Astrocyte of the spinal cord (primary cell): ENCODE measurements around the gene ALDH7A1.

Source experiments
- DNase-seq: peaks from one replicate; pipeline ENCODE4 v3.0.0; 2011; ENCODE audit warnings: low read depth, low spot score
- H3K4me3 ChIP-seq: 2 replicates; pipeline ENCODE4 v1.5.1; 2011; ENCODE audit warnings: low read depth, mild to moderate bottlenecking, low read length, moderate library complexity
- in situ Hi-C: cut with HindIII; loops from 2 replicates; pipeline ENCODE4 v1.10.0; 2017; ENCODE audit warnings: low sequenced_read_pairs
- TF ChIP-seq, protein P1 (sequence below): IDR thresholded peaks from 2 replicates; pipeline ENCODE4 v1.5.1; 2012; ENCODE audit warnings: low read depth, mild to moderate bottlenecking, low read length, inconsistent platforms

Gene ALDH7A1

DNA sequence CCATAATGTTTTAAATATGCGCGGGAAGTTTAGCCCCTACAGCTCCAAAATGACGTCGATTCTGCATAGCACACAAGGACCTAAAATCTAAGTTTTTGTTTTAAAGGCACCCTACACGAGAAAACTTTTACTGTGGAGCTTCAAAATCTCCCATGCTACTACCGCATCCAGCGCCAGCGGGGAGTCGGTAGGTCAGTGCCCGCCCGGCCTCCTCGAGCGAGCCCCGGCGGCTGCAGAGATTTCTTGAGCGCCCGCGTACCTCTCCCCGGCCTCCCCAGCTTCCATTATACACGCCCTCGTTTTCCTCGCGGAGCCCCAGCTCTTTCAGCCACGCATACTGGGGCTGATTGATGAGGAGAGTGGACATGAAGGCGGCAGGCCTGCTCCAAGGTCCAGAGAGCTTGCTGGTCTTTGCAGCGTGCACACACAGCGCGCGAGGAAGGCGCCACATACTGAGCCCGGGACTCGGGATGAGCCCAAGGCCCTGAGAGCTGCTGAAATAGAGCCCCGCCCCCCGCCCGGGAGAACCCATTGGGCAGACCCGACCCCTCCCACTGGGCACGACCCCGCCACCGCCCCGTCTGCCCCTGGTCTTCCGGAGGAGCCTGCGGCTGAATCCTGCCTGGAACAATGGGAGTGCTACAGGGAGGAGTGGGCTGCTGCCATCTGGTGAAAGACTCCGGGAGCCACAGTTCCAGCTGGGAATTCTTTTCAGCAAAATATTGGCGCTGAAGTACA is at the start of gene ALDH7A1:
Gene ALDH7A1, minus strand, starts transcription at position 472 of the 738 bp plus-strand sequence. Its CDS starts 21 bp downstream, at position 451.
- H3K4me3 ChIP-seq, result peak within 1 kb of the TSS; percentile 72
- in situ Hi-C loops, result no loop called here
- TF ChIP-seq, protein P1, sequence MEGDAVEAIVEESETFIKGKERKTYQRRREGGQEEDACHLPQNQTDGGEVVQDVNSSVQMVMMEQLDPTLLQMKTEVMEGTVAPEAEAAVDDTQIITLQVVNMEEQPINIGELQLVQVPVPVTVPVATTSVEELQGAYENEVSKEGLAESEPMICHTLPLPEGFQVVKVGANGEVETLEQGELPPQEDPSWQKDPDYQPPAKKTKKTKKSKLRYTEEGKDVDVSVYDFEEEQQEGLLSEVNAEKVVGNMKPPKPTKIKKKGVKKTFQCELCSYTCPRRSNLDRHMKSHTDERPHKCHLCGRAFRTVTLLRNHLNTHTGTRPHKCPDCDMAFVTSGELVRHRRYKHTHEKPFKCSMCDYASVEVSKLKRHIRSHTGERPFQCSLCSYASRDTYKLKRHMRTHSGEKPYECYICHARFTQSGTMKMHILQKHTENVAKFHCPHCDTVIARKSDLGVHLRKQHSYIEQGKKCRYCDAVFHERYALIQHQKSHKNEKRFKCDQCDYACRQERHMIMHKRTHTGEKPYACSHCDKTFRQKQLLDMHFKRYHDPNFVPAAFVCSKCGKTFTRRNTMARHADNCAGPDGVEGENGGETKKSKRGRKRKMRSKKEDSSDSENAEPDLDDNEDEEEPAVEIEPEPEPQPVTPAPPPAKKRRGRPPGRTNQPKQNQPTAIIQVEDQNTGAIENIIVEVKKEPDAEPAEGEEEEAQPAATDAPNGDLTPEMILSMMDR, result peak; percentile 58
- DNase-seq, result peak; percentile 96

DNA sequence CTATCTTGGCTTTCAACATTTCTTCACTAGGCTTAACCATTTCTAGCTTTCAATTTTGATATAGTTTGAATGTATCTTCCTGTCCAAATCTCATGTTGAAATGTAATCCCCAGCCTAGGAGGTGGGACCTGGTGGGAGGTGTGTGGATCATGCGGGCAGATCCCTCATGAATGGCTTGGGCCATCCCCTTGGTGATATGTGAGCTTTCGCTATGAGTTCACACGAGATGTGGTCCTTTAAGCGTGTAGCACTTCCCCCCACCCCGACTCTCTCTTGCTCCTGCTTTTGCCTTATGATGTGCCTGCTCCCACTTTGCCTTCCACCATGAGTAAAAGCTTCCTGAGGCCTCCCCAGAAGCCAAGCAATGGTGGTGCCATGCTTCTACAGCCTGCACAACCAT is 46.4 kb upstream of the ALDH7A1 start:
- no peak for DNase-seq
- in situ Hi-C loops, result no loop called here
- TF ChIP-seq, protein P1, result no peak
- no peak overlapping the region for H3K4me3 ChIP-seq

DNA sequence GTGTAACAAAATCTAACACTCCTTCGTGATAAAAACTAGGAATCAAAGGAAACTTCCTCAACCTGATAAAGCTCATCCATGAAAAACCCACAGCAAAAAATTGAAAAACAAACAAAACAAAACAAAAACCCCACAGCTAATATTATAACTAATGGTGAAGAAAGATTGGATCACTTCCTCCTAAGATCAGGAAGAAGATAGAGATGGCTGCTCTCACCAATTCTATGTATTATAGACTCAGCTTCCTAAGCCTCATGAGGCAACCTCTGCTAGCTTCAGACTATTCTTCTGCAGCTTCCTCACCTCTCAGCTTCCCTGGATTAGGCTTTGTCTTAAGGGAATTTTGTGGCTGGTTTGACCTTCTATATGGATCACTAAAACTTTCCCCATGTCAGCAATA is 45.8 kb upstream of the ALDH7A1 start:
- no peak for DNase-seq
- in situ Hi-C loops, result no loop called here
- H3K4me3 ChIP-seq, result no peak overlapping the region
- TF ChIP-seq, protein P1, result no peak

DNA sequence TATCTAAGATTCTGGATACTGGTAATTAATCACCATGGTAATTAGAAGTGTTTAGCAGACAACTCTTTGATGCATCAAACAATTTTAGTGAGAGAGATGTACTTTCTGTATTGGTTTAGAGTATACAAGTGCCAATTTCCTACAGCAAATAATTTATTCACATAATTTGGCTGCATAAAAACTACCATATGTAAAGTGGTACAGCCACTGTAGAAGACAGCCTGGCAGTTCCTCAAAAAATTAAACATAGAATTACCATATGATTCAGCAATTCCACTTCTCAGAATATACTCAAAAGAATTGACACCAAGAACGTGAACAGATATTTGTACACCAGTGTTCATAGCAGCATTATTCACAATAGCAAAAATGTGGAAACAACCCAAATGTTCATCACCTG is 41.9 kb upstream of the ALDH7A1 start:
- TF ChIP-seq, protein P1, result no peak
- no peak for DNase-seq
- no peak overlapping the region for H3K4me3 ChIP-seq
- in situ Hi-C loops, result no loop called here

DNA sequence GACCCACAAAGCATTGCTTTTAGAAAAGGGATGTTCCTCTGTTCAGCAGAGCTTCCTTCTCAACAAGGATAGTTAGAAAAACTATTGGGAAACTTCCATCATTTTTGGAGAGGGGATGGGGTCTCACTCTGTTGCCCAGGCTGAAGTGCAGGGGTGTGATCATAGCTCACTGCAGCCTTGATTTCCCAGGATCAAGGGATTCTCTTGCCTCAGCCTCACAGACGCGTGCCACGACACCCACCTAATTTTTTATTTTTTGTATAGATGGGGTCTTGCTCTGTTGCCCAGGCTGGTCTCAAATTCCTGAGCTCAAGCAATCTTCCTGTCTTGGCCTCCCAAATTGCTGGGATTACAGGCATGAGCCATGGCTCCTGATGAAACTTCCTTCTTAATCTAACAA is 40.6 kb upstream of the ALDH7A1 start:
- in situ Hi-C loops, result no loop called here
- TF ChIP-seq, protein P1, result no peak
- no peak overlapping the region for H3K4me3 ChIP-seq
- no peak for DNase-seq

DNA sequence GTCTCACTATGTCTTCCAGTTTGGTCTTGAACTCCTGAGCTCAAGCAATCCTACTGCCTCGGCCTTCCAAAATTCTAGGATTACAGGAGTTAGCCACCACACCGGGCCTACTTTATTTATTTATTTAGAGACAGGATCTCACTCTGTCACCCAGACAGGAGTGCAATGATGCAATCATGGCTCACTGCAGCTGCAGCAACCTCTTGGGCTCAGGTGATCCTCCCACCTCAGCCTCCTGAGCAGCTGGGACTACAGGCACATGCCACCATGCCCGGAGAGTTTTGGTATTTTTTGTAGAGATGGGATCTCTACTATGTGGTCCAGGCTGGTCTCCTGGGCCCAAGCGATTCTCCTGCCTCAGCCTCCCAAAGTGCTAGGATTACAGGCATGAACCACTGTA is 38.5 kb upstream of the ALDH7A1 start:
- no peak for DNase-seq
- TF ChIP-seq, protein P1, result no peak
- no peak overlapping the region for H3K4me3 ChIP-seq
- in situ Hi-C loops, result no loop called here

DNA sequence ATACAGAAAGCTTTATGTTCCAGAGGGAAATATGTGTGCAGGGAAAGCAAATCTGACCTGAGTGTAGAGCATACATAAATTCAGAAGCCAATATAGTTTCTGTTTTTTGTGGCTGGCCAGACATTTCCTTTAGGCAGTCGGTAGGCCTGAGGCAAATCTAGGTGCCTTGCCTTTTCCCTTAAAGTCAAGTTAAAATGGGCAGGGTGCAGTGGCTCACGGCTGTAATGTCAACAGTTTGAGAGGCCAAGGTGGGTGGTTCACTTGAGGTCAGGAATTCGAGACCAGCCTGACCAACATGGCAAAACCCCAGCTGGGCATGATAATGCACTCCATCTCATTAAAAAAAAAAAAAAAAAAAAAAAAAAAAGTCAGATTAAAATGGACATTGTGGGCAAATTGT is 36.9 kb upstream of the ALDH7A1 start:
- TF ChIP-seq, protein P1, result no peak
- DNase-seq, result no peak
- in situ Hi-C loops, result no loop called here

More for the DNA sequence above, 36.9 kb upstream of the ALDH7A1 start:
- H3K4me3 ChIP-seq, result no peak overlapping the region
